Measurements from ENCODE around the gene MOB3A. TPM values are rescaled to one million over a fixed set of nuclear protein-coding genes. Genes with fewer than 3 reads are reported as not detected.

MOB3A gene
- total and polyA plus RNA-seq, 10 of the 15 experiments (the other 5 are each of a cell fraction or from before 2014, with no cell fraction given) = 7.5 to 229 (median 79.4) TPM

- peaks cover 54% of the 10 kb centered on the region for H3K4me1 ChIP-seq (ENCODE audit: control insufficient read depth, insufficient read depth, low read length)
- H3K9ac ChIP-seq (ENCODE audit: control insufficient read depth, insufficient read depth, low read length) = no peak overlapping the region
- peaks cover 32% of the 10 kb centered on the region for H3K79me2 ChIP-seq (ENCODE audit: control insufficient read depth, insufficient read depth, low read length)
- H3K4me3 ChIP-seq = no peak overlapping the region
- no peak for FAIRE-seq
- ChIA-PET RAD21 (ENCODE audit: unreplicated experiment) (interaction anchor here (0.7 to 2.7 kb wide), 9 partner anchors 12 to 156 kb away, joined by 3 to 17 read pairs (median 6); no protein-coding TSS in a partner anchor), CTCF (interaction anchor here (0.8 to 3.0 kb wide), 5 partner anchors 12 to 98 kb away, joined by 3 to 27 read pairs (median 4); no protein-coding TSS in a partner anchor), POLR2A (interaction anchor here (0.6 to 6.0 kb wide), 9 partner anchors 8 to 116 kb away, joined by 3 to 110 read pairs (median 11); partner anchors contain the start of gene MOB3A), SMC1A (ENCODE audit: uncharacterized antibody, unreplicated experiment) (interaction anchor here (1.2 to 2.5 kb wide), 4 partner anchors 9 to 36 kb away, joined by 3 to 9 read pairs (median 4); no protein-coding TSS in a partner anchor)
- H3K27ac ChIP-seq (ENCODE audit: control insufficient read depth, insufficient read depth) = peak overlapping the region; percentile 60
- peaks cover 7% of the 10 kb centered on the region for H4K20me1 ChIP-seq (ENCODE audit: control insufficient read depth, insufficient read depth)
- no peak overlapping the region for H2AFZ ChIP-seq (ENCODE audit: control insufficient read depth, low read depth, low read length)
- no peaks in the 10 kb centered on the region; a peak in 1 of 4 replicates for H3K36me3 ChIP-seq (ENCODE audit: control insufficient read depth in 2 of 2, insufficient read depth in 2 of 2, low read length in 1 of 2)
- 72% methylated on average over 24 of the region's 24 CpGs for whole genome bisulfite sequencing (ENCODE audit: insufficient coverage, insufficient replicate concordance, low lambda C conversion rate, missing lambda C conversion rate)
- no peak for ATAC-seq
- H3K9me3 ChIP-seq (replicated peaks; ENCODE audit: control insufficient read depth, insufficient read depth, low read length) = no peaks in the 10 kb centered on the region
- TF ChIP-seq RAD51 (IDR thresholded peaks at IDR 0.05) (no peak), E2F4 (IDR thresholded peaks at IDR 0.05; ENCODE audit: low read depth, low read length) (no peak), RCOR1 (conservative IDR thresholded peaks at IDR 0.05; ENCODE audit: low read depth, low read length) (no peak), IRF4 (IDR thresholded peaks at IDR 0.05; ENCODE audit: low read depth, low read length) (no peak), MLLT1 (IDR thresholded peaks at IDR 0.05) (0 out of 2 replicates have a peak, but pooled peaks have one; percentile 69), BHLHE40 (IDR thresholded peaks at IDR 0.05; ENCODE audit: borderline replicate concordance in 1 of 2, low read depth in 2 of 2, low read length in 1 of 2) (0 out of 4 replicates have a peak, but pooled peaks of 1 of the 2 experiments have one; percentile 11)
- BruUV-seq (replicated peaks) = no TSS peak
- H3K4me2 ChIP-seq (ENCODE audit: control insufficient read depth, insufficient read depth) = 0 out of 2 replicates have a peak overlapping the region, but pooled peaks have one; percentile 50
- no peaks in the 10 kb centered on the region for H3K27me3 ChIP-seq (replicated peaks in 1 of 2; ENCODE audit: control insufficient read depth in 2 of 2, insufficient read depth in 2 of 2, low read length in 1 of 2)
- DNase-seq (ENCODE audit: low read depth, low spot score) = no peak
- in situ Hi-C loops (cut with MboI) = no loop called here
- intact Hi-C loops (cut with micrococcal nuclease; ENCODE audit: unreplicated experiment) = loop anchor here (5.0 kb wide), 1 partner anchor 156 kb away; no protein-coding TSS in a partner anchor
These were observed 42.3 kb downstream of the MOB3A start for GRCh38 chr19:2053601-2054389.

Measured in GM12878 (cell line).